GM19043 (cell line): ENCODE measurements around the gene BCL7B.
A peak's percentile ranks its signal among the peaks of the same experiment; 100 is the strongest.
"Not testable (repeated sequence)": the region's sequence is repeated elsewhere in the genome, so short reads cannot be mapped to it uniquely, and the experiment has no call there.

Experiments used
- ATAC-seq: cut with Tn5 transposase; IDR thresholded peaks from one replicate; pipeline ENCODE4 v1.9.1; 2021; ENCODE audit warnings: low read depth; ENCODE audit not compliant: unreplicated experiment

BCL7B gene

GRCh38 chr7:73557397-73558257 lies at the start of gene BCL7B:
TSS of gene BCL7B (minus strand) at chr7:73557690. CDS start at chr7:73557578, 112 bp downstream.
- peak; percentile 36 for ATAC-seq

GRCh38 chr7:73605601-73606220 lies 48.2 kb upstream of the BCL7B start:
- no peak for ATAC-seq

- ATAC-seq: no peak
Measured at GRCh38 chr7:73602721-73603651, 45.5 kb upstream of the BCL7B start.

GRCh38 chr7:73599916-73600315 lies 42.4 kb upstream of the BCL7B start:
- ATAC-seq: no peak

GRCh38 chr7:73599151-73599882 lies 41.8 kb upstream of the BCL7B start:
- ATAC-seq: no peak

GRCh38 chr7:73597978-73598782 lies 40.7 kb upstream of the BCL7B start:
- no peak for ATAC-seq

GRCh38 chr7:73596191-73597065 lies 38.9 kb upstream of the BCL7B start:
- ATAC-seq: no peak

- ATAC-seq: no peak
Measured at GRCh38 chr7:73595358-73595757, 37.9 kb upstream of the BCL7B start.

GRCh38 chr7:73593207-73594045 lies 35.9 kb upstream of the BCL7B start:
- ATAC-seq: no peak

GRCh38 chr7:73586911-73587310 lies 29.4 kb upstream of the BCL7B start:
- no peak for ATAC-seq

- ATAC-seq: no peak
Measured at GRCh38 chr7:73585196-73585595, 27.7 kb upstream of the BCL7B start.

GRCh38 chr7:73582664-73583202 lies 25.2 kb upstream of the BCL7B start:
- ATAC-seq: no peak

- not testable (repeated sequence) for ATAC-seq
Measured at GRCh38 chr7:73581006-73581405, 23.5 kb upstream of the BCL7B start.

GRCh38 chr7:73578342-73579128 lies 21.0 kb upstream of the BCL7B start, which contains the start of gene TBL2:
TSS of gene TBL2 (minus strand) at chr7:73578579. CDS start at chr7:73578549, 30 bp downstream.
- ATAC-seq: peak; percentile 88

GRCh38 chr7:73577627-73578341 lies 20.3 kb upstream of the BCL7B start:
- ATAC-seq: peak; percentile 1

- no peak for ATAC-seq
Measured at GRCh38 chr7:73573791-73574190, 16.3 kb upstream of the BCL7B start.
